Activated naive CD4-positive, alpha-beta T cell treated with Interleukin-2 at 50 U/mL for 16 hours (primary cell): ENCODE results near the gene CD93.

Source experiments
- DNase-seq: peaks from one replicate; pipeline ENCODE4 v3.0.0-alpha.2; 2020

The CD93 gene

GRCh38 chr20:23119456-23120216 is 33.5 kb upstream of the CD93 start:
- no peak for DNase-seq

- DNase-seq = no peak
These were observed 32.6 kb upstream of the CD93 start for GRCh38 chr20:23118766-23119165.

- no peak for DNase-seq
These were observed 32.0 kb upstream of the CD93 start for GRCh38 chr20:23118144-23118543.

GRCh38 chr20:23117738-23118137 is 31.6 kb upstream of the CD93 start:
- DNase-seq = no peak

- DNase-seq = no peak
These were observed 30.4 kb upstream of the CD93 start for GRCh38 chr20:23116311-23117089.

GRCh38 chr20:23115822-23116221 is 29.7 kb upstream of the CD93 start:
- no peak for DNase-seq

GRCh38 chr20:23114448-23115082 is 28.4 kb upstream of the CD93 start:
- DNase-seq = no peak

GRCh38 chr20:23114018-23114417 is 27.9 kb upstream of the CD93 start:
- DNase-seq = no peak

GRCh38 chr20:23112595-23112994 is 26.5 kb upstream of the CD93 start:
- DNase-seq = no peak

GRCh38 chr20:23111944-23112342 is 25.8 kb upstream of the CD93 start:
- DNase-seq = no peak

GRCh38 chr20:23111307-23111943 is 25.3 kb upstream of the CD93 start:
- DNase-seq = no peak

GRCh38 chr20:23108871-23109270 is 22.7 kb upstream of the CD93 start:
- DNase-seq = no peak

GRCh38 chr20:23107466-23107865 is 21.3 kb upstream of the CD93 start:
- no peak for DNase-seq

GRCh38 chr20:23106271-23106851 is 20.2 kb upstream of the CD93 start:
- no peak for DNase-seq

GRCh38 chr20:23105193-23105592 is 19.1 kb upstream of the CD93 start:
- no peak for DNase-seq

- DNase-seq = no peak
These were observed 17.3 kb upstream of the CD93 start for GRCh38 chr20:23103284-23104018.

- DNase-seq = no peak
These were observed 15.7 kb upstream of the CD93 start for GRCh38 chr20:23101696-23102406.

- no peak for DNase-seq
These were observed 14.6 kb upstream of the CD93 start for GRCh38 chr20:23100720-23101107.

GRCh38 chr20:23099791-23100719 is 13.9 kb upstream of the CD93 start:
- DNase-seq = no peak
